Epithelial cell of esophagus (primary cell): ENCODE results near the gene SDF2L1.
"Not testable (repeated sequence)": the region's sequence is repeated elsewhere in the genome, so short reads cannot be mapped to it uniquely, and the experiment has no call there.

Source experiments
- DNase-seq: peaks from one replicate; pipeline ENCODE4 v3.0.0; 2010; ENCODE audit warnings: low read depth
- H3K4me3 ChIP-seq: 2 replicates; pipeline ENCODE4 v1.5.1; 2011; ENCODE audit warnings: mild to moderate bottlenecking, low read length, control low read depth
- CTCF ChIP-seq: IDR thresholded peaks from 2 replicates; pipeline ENCODE4 v1.5.1; 2011; ENCODE audit warnings: low read depth, mild to moderate bottlenecking, low read length, control low read depth, inconsistent platforms; ENCODE audit not compliant: insufficient read depth; ENCODE audit errors: missing control alignments

The SDF2L1 gene

DNA sequence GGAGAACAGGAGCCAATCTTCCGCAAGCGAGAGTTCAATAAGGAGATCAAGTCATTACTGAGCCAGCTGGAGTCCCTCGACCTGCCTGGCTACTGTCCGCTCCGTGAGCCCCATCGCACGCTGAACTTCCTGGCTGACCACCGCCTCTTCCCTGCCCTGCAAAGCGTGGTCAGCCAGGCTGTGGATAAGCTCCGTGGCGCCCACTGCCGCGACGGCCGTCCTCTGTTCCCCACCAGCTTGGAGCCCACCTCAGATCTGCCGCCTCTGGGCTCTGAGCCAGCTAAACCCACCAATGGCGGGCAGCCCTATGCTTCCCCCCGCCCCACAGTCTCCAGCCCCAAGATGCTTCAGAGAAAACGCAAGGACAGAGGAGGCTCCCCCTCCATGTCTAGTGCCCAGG is 7.3 kb upstream of the SDF2L1 start:
- H3K4me3 ChIP-seq, result no peak overlapping the region
- no peak for TF ChIP-seq CTCF
- no peak for DNase-seq

DNA sequence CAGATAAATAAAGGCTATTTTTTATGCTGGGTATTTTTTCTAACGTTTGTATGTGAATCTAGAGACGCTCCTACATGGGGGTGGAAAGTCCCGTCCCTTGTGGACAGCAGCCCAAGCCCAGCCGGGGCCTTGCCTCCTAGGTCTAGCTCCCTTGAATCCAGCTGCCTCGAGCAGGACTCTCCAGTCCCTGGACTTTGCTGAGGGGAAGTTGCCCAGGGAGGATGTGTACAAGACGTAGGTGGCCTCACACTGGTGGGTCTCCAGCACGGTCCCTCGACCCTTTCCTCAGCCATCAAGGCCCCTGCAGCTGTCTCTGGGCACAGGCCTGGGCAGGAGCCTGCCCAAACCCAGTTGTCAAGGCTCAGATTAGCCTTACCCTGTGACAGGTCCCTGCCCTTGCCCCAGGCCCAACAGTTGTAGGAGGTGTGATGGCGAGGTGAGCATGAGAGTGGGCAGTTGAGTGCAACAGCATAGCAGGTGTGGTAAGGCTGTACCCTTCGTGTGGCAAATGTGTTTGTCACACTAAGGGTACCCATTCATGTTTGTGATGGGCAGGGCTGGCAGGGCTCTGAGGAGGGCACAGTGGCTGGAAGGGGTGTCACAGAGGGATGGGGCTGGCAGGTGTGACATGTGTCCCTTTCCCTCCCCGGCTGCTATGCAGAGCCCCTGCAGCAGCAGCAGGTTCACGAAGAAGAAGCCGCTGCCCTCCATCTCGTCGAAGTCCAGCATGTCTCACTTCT is 6.2 kb upstream of the SDF2L1 start:
- H3K4me3 ChIP-seq, result no peak overlapping the region
- no peak for TF ChIP-seq CTCF
- DNase-seq, result no peak

DNA sequence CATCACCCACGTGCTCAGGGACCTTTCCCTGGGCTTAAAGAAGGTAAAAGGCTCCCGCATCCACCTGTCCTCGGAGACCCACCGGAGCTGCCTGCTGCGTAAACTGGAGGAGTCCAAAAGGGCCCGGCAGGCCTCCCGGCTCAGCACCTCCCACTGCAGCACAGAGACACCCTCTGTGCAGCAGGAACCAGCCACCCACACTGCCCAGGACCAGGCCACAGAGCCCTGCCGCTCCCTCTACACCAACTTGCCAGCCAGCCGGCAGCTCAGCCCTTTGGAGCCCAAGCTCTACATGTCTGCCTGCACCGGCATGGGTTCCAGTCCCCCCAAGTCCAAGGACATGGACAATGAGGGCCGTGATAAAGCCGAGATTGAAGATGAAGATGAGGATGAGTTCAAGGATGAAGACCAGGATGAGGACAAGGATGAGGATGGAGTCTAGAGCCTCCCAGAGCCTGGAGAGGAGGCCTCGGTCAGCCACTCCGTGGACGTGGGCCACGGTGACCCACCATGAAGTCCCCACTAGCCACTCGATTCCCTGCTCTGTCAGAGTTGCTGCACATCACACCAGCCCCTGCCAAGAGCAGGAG is 5.4 kb upstream of the SDF2L1 start:
- no peak overlapping the region for H3K4me3 ChIP-seq
- TF ChIP-seq CTCF, result no peak
- no peak for DNase-seq

- not testable (repeated sequence) for DNase-seq, H3K4me3 ChIP-seq
Observed at GRCh38 chr22:21637450-21637849, 4.7 kb upstream of the SDF2L1 start.

DNA sequence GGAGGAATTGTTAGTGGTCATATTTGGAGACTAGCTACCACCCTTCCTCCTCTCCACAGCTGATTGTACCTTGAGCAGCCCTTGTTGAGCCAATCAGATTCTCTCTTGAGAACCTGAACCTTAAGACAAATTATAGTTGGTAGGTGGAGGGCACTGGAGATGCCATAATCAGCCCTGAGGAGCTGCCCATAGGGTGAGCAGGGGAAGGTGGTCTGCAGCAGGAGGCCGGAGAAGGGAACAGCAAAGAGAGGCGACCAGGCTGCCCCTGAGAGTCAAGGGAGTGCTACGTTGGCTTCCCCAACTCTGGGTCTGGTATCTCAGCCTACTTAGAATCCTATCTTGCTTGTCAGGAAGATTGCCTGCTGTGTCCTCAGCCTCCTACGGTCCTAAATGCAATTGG is 2.7 kb upstream of the SDF2L1 start:
- DNase-seq, result no peak
- no peak for TF ChIP-seq CTCF
- H3K4me3 ChIP-seq, result no peak overlapping the region

- no peak overlapping the region for H3K4me3 ChIP-seq
- no peak for TF ChIP-seq CTCF
Observed at GRCh38 chr22:21640810-21641209, 1.3 kb upstream of the SDF2L1 start.

GRCh38 chr22:21641417-21641788 is 699 bp upstream of the SDF2L1 start:
- peak overlapping the region; percentile 53 for H3K4me3 ChIP-seq
- peak; percentile 39 for DNase-seq
- peak; percentile 21 for TF ChIP-seq CTCF

More at GRCh38 chr22:21640810-21641209, 1.3 kb upstream of the SDF2L1 start:
- no peak for DNase-seq
